Vagina (tissue), 2 donors: ENCODE results near the gene NFIA.

ENCODE experiments used
- CTCF ChIP-seq, 3 experiments: fragments of 450-650 bp in 2 of 3; fragments of 200-600 bp in 1 of 3; sonication (generic) in 1 of 3; IDR thresholded peaks; one replicate each; pipeline ENCODE4 v1.5.1; 2017 to 2019; ENCODE audit warnings: antibody characterized with exemption in 3 of 3, mild to moderate bottlenecking in 2 of 3, moderate library complexity in 2 of 3
- POLR2A ChIP-seq, 2 donors: fragments of 450-650 bp; IDR thresholded peaks; one replicate each; pipeline ENCODE4 v1.6.1; 2017; ENCODE audit warnings: antibody characterized with exemption in 2 of 2, mild to moderate bottlenecking in 2 of 2, moderate library complexity in 2 of 2

- TF ChIP-seq CTCF (IDR thresholded peaks at IDR 0.05) (no peak), POLR2A (IDR thresholded peaks at IDR 0.05) (no peak)
Measured at GRCh38 chr1:61356995-61357394, 274.6 kb downstream of the NFIA start.
